Mesodermal cell (in vitro differentiated cells): ENCODE results near the gene VSTM4.

ENCODE experiments used
- H3K27ac ChIP-seq: 2 replicates; pipeline ENCODE4 v1.7.0; 2013; ENCODE audit warnings: mild to moderate bottlenecking, low read depth, low read length, moderate library complexity; ENCODE audit not compliant: severe bottlenecking
- H3K36me3 ChIP-seq: 2 replicates; pipeline ENCODE4 v1.7.1; 2013; ENCODE audit warnings: mild to moderate bottlenecking, low read length, moderate library complexity; ENCODE audit not compliant: control insufficient read depth, insufficient read depth
- H3K4me1 ChIP-seq: one replicate; pipeline ENCODE4 v1.7.1; 2013; ENCODE audit warnings: mild to moderate bottlenecking, low read length; ENCODE audit not compliant: insufficient read depth, control insufficient read depth, poor library complexity, severe bottlenecking
- H3K4me3 ChIP-seq: 2 replicates; pipeline ENCODE4 v1.7.0; 2013; ENCODE audit warnings: low read length, control low read depth, mild to moderate bottlenecking; ENCODE audit not compliant: insufficient read depth, poor library complexity, severe bottlenecking; ENCODE audit errors: extremely low read depth
- H3K9me3 ChIP-seq: 2 replicates; pipeline ENCODE4 v1.7.1; 2013; ENCODE audit warnings: mild to moderate bottlenecking, low read length, moderate library complexity; ENCODE audit not compliant: control insufficient read depth
- WGBS, 2 experiments: methylation state at CpG; one replicate each; pipeline ENCODE4 v1.1.5; 2013; ENCODE audit warnings: missing lambda C conversion rate in 2 of 2; ENCODE audit not compliant: insufficient coverage in 2 of 2; 5-methylcytosine and 5-hydroxymethylcytosine counted together

VSTM4 gene

GRCh38 chr10:49143249-49143648 lies 27.9 kb upstream of the VSTM4 start:
- Histone ChIP-seq H3K27ac (no peak overlapping the region), H3K4me1 (peaks cover 8% of the 10 kb centered on the region)

GRCh38 chr10:49141541-49142332 lies 26.4 kb upstream of the VSTM4 start:
- no peak overlapping the region for H3K4me3 ChIP-seq
- no peak overlapping the region for H3K27ac ChIP-seq
- H3K4me1 ChIP-seq, result peaks cover 8% of the 10 kb centered on the region
- H3K36me3 ChIP-seq, result no peaks in the 10 kb centered on the region
- 93 to 97% methylated on average over 3 to 4 of the region's 5 CpGs for WGBS, 2 experiments
- H3K9me3 ChIP-seq, result no peaks in the 10 kb centered on the region

More at GRCh38 chr10:49143249-49143648, 27.9 kb upstream of the VSTM4 start:
- no peak overlapping the region for H3K4me3 ChIP-seq
- no peaks in the 10 kb centered on the region for H3K9me3 ChIP-seq
- no peaks in the 10 kb centered on the region for H3K36me3 ChIP-seq

- Histone ChIP-seq H3K36me3 (no peaks in the 10 kb centered on the region), H3K4me3 (no peak overlapping the region), H3K9me3 (no peaks in the 10 kb centered on the region), H3K27ac (no peak overlapping the region), H3K4me1 (peaks cover 8% of the 10 kb centered on the region)
- WGBS, 2 experiments, result 86 to 94% methylated on average over 2 to 3 of the region's 5 CpGs
Observed at GRCh38 chr10:49140304-49141177, 25.2 kb upstream of the VSTM4 start.

GRCh38 chr10:49139846-49140195 lies 24.5 kb upstream of the VSTM4 start:
- H3K27ac ChIP-seq, result no peak overlapping the region

GRCh38 chr10:49139028-49139845 lies 23.9 kb upstream of the VSTM4 start:
- Histone ChIP-seq H3K27ac (no peak overlapping the region), H3K4me3 (no peak overlapping the region), H3K36me3 (no peaks in the 10 kb centered on the region), H3K9me3 (no peaks in the 10 kb centered on the region), H3K4me1 (peaks cover 7% of the 10 kb centered on the region)
- whole genome bisulfite sequencing, 2 experiments, result 95 to 97% methylated on average over 5 to 6 of the region's 8 CpGs

More at GRCh38 chr10:49139846-49140195, 24.5 kb upstream of the VSTM4 start:
- no peaks in the 10 kb centered on the region for H3K9me3 ChIP-seq
- peaks cover 8% of the 10 kb centered on the region for H3K4me1 ChIP-seq
- WGBS, 2 experiments, result 95 to 100% methylated on average over 1 to 4 of the region's 4 CpGs
- no peaks in the 10 kb centered on the region for H3K36me3 ChIP-seq
- no peak overlapping the region for H3K4me3 ChIP-seq

- 87 to 93% methylated on average over 7 of the region's 7 CpGs for WGBS, 2 experiments
- no peaks in the 10 kb centered on the region for H3K9me3 ChIP-seq
- H3K4me3 ChIP-seq, result no peak overlapping the region
- H3K27ac ChIP-seq, result no peak overlapping the region
- H3K36me3 ChIP-seq, result no peaks in the 10 kb centered on the region
- peaks cover 3% of the 10 kb centered on the region for H3K4me1 ChIP-seq
Observed at GRCh38 chr10:49138361-49138891, 23.1 kb upstream of the VSTM4 start.

- Histone ChIP-seq H3K27ac (no peak overlapping the region), H3K4me3 (no peak overlapping the region), H3K4me1 (peaks cover 3% of the 10 kb centered on the region), H3K9me3 (no peaks in the 10 kb centered on the region), H3K36me3 (no peaks in the 10 kb centered on the region)
- WGBS, 2 experiments, result 71% methylated on average over 1 of the region's 1 CpG; no CpG with 5 or more reads in 1 of the 2 experiments
Observed at GRCh38 chr10:49136525-49136924, 21.2 kb upstream of the VSTM4 start.

GRCh38 chr10:49135575-49136313 lies 20.4 kb upstream of the VSTM4 start:
- WGBS, 2 experiments, result 93% methylated on average over 4 of the region's 9 CpGs
- H3K27ac ChIP-seq, result no peak overlapping the region

GRCh38 chr10:49134327-49134726 lies 19.0 kb upstream of the VSTM4 start:
- Histone ChIP-seq H3K9me3 (no peaks in the 10 kb centered on the region), H3K36me3 (no peaks in the 10 kb centered on the region), H3K4me3 (no peak overlapping the region), H3K27ac (no peak overlapping the region), H3K4me1 (peaks cover 2% of the 10 kb centered on the region)
- WGBS, 2 experiments, result 90 to 100% methylated on average over 2 of the region's 3 CpGs

More at GRCh38 chr10:49135575-49136313, 20.4 kb upstream of the VSTM4 start:
- Histone ChIP-seq H3K9me3 (no peaks in the 10 kb centered on the region), H3K4me1 (peaks cover 3% of the 10 kb centered on the region), H3K36me3 (no peaks in the 10 kb centered on the region), H3K4me3 (no peak overlapping the region)
